H1 (cell line): ENCODE measurements around the gene ACE. TPM values are rescaled to one million over a fixed set of nuclear protein-coding genes. Genes with fewer than 3 reads are reported as not detected.

Experiments used
- BRCA1 ChIP-seq: IDR thresholded peaks from 2 replicates; pipeline ENCODE4 v1.6.1; 2012; ENCODE audit warnings: low read depth, low read length, improper control_type of control experiment
- HDAC6 ChIP-seq: IDR thresholded peaks from one replicate; pipeline ENCODE4 v1.7.1; 2012; ENCODE audit warnings: low read depth, mild to moderate bottlenecking, inconsistent platforms, low read length, moderate library complexity
- JUN ChIP-seq: IDR thresholded peaks from 2 replicates; pipeline ENCODE4 v1.6.1; 2011; ENCODE audit warnings: low read depth, mild to moderate bottlenecking, improper control_type of control experiment, low read length
- MAFK ChIP-seq: IDR thresholded peaks from 2 replicates; pipeline ENCODE4 v1.6.1; 2012; ENCODE audit warnings: low read depth, mild to moderate bottlenecking, improper control_type of control experiment, low read length
- RNF2 ChIP-seq: fragments of 200-900, 300-1000 bp; sonication (generic); IDR thresholded peaks from 2 replicates; pipeline ENCODE4 v1.7.1; 2016; ENCODE audit warnings: borderline replicate concordance, low read depth, mild to moderate bottlenecking, antibody characterized with exemption, low read length; ENCODE audit not compliant: poor library complexity, severe bottlenecking; ENCODE audit errors: missing control alignments
- TEAD4 ChIP-seq: IDR thresholded peaks from 2 replicates; pipeline ENCODE4 v1.6.1; 2012; ENCODE audit warnings: low read depth, low read length, inconsistent platforms, mixed read lengths
- YY1 ChIP-seq: IDR thresholded peaks from 2 replicates; pipeline ENCODE4 v1.6.1; 2011; ENCODE audit warnings: low read depth, mild to moderate bottlenecking, low read length
- ZNF274 ChIP-seq: IDR thresholded peaks from 2 replicates; pipeline ENCODE4 v1.7.0; 2012; ENCODE audit warnings: low read length, borderline replicate concordance; ENCODE audit errors: extremely low read depth
- polyA plus RNA-seq, 7 experiments: library from polyadenylated mRNA; depleted of rRNA in 3 of 7; stranded (reverse) in 5 of 7; unstranded in 2 of 7; fragments of >200 nt in 5 of 7; fragments of 200-250 nt in 2 of 7; gene quantifications; 1 replicate in 5 of 7; 2 replicates in 1 of 7; 4 replicates in 1 of 7; pipeline versions ENCODE4 v1.2.1 to v1.2.3, GENCODE V29; 2011 to 2013; ENCODE audit warnings: missing spikeins in 2 of 7, mixed read lengths in 2 of 7
- total RNA-seq: library from RNA; stranded (reverse); fragmentation: NEBNext Ultra II Directional; extraction: Animal tissue kit (Norgen Biotek cat#: 25700); gene quantifications from 2 replicates; pipeline ENCODE4 v1.2.1, GENCODE V29; 2021
- TF ChIP-seq, protein P1 (sequence below): fragments of 300-600 bp; sonication (generic); IDR thresholded peaks from 2 replicates; pipeline ENCODE4 v1.7.1; 2012; ENCODE audit warnings: low read length, moderate library complexity, mild to moderate bottlenecking, inconsistent platforms; ENCODE audit not compliant: insufficient replicate concordance
- TF ChIP-seq, protein P2 (sequence below), 3 experiments: IDR thresholded peaks; 1 replicate in 2 of 3; 2 replicates in 1 of 3; pipeline versions ENCODE4 v1.5.1 to v1.6.1; 2011; ENCODE audit warnings: low read length in 3 of 3, mild to moderate bottlenecking in 3 of 3, inconsistent platforms in 2 of 3, low read depth in 1 of 3, moderate library complexity in 1 of 3; ENCODE audit not compliant: insufficient read depth in 1 of 3; ENCODE audit errors: control extremely low read depth in 1 of 3

Gene ACE
- total and polyA plus RNA-seq, 2 of the 8 experiments (the other 6 are each of a cell fraction or from before 2014, with no cell fraction given) = 2.5 to 5.5 TPM

DNA sequence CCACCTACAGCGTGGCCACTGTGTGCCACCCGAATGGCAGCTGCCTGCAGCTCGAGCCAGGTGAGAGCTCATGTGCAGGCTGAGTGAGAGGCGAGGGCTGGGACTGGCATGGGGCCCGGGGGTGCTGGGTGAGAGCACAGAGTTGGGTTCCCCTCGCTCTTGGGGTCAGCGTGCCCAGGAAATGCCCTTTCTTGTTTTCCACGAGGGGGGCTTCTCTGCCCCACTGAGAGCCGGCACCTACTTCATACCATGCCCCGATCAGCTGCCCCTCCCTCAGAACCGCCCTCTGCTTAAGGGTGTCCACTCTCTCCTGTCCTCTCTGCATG is 10.1 kb downstream of the ACE start (continued):
- TF ChIP-seq, protein P1, sequence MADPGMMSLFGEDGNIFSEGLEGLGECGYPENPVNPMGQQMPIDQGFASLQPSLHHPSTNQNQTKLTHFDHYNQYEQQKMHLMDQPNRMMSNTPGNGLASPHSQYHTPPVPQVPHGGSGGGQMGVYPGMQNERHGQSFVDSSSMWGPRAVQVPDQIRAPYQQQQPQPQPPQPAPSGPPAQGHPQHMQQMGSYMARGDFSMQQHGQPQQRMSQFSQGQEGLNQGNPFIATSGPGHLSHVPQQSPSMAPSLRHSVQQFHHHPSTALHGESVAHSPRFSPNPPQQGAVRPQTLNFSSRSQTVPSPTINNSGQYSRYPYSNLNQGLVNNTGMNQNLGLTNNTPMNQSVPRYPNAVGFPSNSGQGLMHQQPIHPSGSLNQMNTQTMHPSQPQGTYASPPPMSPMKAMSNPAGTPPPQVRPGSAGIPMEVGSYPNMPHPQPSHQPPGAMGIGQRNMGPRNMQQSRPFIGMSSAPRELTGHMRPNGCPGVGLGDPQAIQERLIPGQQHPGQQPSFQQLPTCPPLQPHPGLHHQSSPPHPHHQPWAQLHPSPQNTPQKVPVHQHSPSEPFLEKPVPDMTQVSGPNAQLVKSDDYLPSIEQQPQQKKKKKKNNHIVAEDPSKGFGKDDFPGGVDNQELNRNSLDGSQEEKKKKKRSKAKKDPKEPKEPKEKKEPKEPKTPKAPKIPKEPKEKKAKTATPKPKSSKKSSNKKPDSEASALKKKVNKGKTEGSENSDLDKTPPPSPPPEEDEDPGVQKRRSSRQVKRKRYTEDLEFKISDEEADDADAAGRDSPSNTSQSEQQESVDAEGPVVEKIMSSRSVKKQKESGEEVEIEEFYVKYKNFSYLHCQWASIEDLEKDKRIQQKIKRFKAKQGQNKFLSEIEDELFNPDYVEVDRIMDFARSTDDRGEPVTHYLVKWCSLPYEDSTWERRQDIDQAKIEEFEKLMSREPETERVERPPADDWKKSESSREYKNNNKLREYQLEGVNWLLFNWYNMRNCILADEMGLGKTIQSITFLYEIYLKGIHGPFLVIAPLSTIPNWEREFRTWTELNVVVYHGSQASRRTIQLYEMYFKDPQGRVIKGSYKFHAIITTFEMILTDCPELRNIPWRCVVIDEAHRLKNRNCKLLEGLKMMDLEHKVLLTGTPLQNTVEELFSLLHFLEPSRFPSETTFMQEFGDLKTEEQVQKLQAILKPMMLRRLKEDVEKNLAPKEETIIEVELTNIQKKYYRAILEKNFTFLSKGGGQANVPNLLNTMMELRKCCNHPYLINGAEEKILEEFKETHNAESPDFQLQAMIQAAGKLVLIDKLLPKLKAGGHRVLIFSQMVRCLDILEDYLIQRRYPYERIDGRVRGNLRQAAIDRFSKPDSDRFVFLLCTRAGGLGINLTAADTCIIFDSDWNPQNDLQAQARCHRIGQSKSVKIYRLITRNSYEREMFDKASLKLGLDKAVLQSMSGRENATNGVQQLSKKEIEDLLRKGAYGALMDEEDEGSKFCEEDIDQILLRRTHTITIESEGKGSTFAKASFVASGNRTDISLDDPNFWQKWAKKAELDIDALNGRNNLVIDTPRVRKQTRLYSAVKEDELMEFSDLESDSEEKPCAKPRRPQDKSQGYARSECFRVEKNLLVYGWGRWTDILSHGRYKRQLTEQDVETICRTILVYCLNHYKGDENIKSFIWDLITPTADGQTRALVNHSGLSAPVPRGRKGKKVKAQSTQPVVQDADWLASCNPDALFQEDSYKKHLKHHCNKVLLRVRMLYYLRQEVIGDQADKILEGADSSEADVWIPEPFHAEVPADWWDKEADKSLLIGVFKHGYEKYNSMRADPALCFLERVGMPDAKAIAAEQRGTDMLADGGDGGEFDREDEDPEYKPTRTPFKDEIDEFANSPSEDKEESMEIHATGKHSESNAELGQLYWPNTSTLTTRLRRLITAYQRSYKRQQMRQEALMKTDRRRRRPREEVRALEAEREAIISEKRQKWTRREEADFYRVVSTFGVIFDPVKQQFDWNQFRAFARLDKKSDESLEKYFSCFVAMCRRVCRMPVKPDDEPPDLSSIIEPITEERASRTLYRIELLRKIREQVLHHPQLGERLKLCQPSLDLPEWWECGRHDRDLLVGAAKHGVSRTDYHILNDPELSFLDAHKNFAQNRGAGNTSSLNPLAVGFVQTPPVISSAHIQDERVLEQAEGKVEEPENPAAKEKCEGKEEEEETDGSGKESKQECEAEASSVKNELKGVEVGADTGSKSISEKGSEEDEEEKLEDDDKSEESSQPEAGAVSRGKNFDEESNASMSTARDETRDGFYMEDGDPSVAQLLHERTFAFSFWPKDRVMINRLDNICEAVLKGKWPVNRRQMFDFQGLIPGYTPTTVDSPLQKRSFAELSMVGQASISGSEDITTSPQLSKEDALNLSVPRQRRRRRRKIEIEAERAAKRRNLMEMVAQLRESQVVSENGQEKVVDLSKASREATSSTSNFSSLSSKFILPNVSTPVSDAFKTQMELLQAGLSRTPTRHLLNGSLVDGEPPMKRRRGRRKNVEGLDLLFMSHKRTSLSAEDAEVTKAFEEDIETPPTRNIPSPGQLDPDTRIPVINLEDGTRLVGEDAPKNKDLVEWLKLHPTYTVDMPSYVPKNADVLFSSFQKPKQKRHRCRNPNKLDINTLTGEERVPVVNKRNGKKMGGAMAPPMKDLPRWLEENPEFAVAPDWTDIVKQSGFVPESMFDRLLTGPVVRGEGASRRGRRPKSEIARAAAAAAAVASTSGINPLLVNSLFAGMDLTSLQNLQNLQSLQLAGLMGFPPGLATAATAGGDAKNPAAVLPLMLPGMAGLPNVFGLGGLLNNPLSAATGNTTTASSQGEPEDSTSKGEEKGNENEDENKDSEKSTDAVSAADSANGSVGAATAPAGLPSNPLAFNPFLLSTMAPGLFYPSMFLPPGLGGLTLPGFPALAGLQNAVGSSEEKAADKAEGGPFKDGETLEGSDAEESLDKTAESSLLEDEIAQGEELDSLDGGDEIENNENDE = no peak
- TF ChIP-seq HDAC6 = no peak
- TF ChIP-seq, protein P2, sequence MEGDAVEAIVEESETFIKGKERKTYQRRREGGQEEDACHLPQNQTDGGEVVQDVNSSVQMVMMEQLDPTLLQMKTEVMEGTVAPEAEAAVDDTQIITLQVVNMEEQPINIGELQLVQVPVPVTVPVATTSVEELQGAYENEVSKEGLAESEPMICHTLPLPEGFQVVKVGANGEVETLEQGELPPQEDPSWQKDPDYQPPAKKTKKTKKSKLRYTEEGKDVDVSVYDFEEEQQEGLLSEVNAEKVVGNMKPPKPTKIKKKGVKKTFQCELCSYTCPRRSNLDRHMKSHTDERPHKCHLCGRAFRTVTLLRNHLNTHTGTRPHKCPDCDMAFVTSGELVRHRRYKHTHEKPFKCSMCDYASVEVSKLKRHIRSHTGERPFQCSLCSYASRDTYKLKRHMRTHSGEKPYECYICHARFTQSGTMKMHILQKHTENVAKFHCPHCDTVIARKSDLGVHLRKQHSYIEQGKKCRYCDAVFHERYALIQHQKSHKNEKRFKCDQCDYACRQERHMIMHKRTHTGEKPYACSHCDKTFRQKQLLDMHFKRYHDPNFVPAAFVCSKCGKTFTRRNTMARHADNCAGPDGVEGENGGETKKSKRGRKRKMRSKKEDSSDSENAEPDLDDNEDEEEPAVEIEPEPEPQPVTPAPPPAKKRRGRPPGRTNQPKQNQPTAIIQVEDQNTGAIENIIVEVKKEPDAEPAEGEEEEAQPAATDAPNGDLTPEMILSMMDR (IDR thresholded peaks at IDR 0.05; ENCODE audit: control extremely low read depth in 1 of 3, insufficient read depth in 1 of 3, low read depth in 1 of 3, low read length in 3 of 3) = no peak
- no peak for TF ChIP-seq YY1
- TF ChIP-seq BRCA1 = no peak
- no peak for TF ChIP-seq ZNF274
- no peak for TF ChIP-seq JUN
- no peak for TF ChIP-seq TEAD4
- no peak for TF ChIP-seq RNF2
- no peak for TF ChIP-seq MAFK
